Fibroblast of skin of left quadriceps (primary cell): ENCODE measurements around the gene DUS3L.

Source experiments
- DNase-seq, 2 experiments: peaks; one replicate each; pipeline ENCODE4 v3.0.0-alpha.2; 2013; ENCODE audit warnings: low read depth in 2 of 2

The DUS3L gene, protein sequence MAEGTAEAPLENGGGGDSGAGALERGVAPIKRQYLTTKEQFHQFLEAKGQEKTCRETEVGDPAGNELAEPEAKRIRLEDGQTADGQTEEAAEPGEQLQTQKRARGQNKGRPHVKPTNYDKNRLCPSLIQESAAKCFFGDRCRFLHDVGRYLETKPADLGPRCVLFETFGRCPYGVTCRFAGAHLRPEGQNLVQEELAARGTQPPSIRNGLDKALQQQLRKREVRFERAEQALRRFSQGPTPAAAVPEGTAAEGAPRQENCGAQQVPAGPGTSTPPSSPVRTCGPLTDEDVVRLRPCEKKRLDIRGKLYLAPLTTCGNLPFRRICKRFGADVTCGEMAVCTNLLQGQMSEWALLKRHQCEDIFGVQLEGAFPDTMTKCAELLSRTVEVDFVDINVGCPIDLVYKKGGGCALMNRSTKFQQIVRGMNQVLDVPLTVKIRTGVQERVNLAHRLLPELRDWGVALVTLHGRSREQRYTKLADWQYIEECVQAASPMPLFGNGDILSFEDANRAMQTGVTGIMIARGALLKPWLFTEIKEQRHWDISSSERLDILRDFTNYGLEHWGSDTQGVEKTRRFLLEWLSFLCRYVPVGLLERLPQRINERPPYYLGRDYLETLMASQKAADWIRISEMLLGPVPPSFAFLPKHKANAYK

DNA sequence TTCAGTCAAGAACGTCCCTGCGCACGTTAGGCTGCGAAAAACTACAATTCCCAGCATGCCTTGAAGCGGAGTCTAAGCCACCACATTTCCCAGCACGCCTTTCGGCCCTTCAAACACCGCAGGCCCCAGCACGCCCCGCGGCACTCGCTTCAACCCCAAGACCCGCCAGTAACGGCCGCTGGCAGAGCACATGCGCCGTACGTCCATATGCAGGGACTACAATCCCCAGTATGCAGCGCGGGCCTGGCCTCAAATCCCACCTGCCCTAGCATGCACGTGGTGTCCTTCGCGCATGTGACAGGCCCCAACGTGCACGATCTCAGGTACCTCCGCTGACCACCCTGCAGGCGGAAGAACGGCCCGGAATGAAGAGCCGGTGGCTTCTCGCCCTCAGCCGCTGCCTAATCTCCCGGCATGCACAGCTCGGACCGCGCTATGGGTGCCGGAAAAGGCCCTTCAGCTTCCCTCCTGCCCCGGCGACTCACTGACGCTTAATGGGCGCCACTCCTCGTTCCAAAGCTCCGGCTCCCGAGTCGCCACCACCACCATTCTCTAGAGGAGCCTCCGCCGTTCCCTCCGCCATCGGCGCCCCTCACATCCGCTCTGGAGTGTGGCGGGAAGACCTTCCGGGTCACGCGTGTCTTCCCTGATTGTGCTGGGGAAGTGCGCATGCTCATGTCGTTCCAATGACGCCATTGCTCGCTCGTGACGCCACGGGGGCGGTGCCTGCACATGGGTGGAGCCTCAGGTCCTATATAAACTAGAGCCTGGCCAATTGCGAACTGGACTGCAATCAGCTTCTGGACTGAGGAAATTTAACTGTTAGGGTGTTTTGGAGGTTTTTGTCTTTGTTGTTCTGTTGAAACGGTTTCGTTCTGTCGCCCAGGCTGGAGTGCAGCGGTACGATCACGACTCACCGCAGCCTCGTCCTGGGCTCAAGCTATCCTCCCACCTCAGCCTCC lies at the start of gene DUS3L:
DUS3L (minus strand) TSS at position 605 of the 962 bp plus-strand sequence; CDS start at position 583, 22 bp downstream.
- peak; percentile 95 for DNase-seq

DNA sequence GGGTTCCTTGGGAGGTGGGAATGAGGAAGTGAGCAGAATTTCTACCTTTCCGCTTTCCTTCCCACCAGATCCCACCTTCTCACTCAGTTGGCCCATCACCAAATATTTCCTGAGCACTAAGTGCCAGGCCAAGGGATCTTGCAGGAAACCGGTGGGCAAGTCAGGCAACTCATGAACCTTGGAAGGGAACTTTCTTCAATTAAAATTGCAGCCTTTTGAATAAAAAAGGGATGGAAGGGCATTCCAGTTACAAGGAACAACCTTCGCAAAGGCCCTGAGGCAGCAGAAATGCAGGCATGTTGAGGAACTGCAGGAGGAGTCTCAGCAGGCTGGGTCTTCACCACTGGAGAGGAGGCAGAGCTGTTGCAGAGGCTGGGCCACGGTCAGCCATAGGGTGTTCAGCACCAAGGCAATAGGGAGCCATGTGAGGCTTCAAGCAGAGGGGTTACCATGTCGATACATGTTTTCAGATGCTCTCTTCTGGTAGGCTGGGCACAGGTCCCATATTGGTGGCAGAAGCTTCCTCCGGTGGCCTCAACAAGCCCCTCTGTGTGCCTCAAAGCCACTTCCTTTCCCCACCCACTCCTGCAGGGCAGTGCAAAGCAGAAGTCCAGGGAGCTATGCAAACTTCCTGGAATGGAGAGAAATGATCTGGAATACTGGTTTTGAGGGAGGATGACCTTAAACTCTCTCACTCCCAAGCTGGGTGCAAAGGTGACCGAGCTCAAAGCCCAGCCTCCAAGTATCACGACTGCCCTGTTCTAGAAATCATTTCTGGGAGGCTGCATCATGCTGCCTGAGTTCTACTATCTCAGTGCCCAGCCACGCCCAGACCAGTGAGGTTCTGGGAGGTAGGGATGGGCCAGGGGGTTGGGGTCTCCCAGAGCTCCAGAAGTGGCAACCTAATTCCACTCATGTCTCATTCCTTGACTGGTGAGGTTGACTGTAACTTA lies 48.4 kb upstream of the DUS3L start, which contains the start of gene FUT6:
FUT6 (minus strand) TSS at position 638 of the 953 bp plus-strand sequence. CDS start 7,135 bp downstream, outside the sequence.
- DNase-seq = no peak

DNA sequence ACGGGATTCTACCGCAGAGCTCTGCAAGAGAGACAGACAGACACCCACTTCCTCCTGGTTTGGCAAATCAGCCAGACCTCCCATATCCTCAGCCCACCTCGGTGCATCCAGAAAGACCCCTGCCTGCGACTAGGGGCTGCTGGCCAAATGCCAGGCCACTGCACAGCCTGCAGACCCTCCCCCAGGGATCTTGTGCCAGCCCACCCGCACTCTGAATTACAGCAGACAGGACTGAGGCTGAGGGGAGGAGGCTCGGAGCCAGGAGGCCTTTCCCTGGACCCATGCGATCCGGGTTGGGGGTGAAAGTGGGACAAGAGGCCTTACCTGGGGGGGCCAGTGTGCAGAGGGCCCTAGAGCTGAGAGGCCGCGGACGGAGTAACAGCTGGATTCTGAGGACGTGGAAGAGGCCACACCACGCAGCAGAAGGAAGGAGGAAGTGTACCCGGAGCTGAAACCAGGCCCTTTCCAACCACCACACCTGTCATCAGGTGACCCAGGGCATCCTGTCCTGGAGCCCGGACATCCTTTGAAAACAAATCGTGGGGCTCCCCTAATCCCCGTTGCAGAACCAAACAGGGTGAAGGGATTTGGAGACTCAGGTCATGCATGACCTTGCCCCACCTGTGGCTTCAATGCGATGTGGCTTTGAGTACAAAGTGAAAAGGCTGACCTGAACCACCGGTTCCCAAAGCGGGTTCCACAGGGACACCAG lies 47.5 kb upstream of the DUS3L start:
- no peak for DNase-seq

DNA sequence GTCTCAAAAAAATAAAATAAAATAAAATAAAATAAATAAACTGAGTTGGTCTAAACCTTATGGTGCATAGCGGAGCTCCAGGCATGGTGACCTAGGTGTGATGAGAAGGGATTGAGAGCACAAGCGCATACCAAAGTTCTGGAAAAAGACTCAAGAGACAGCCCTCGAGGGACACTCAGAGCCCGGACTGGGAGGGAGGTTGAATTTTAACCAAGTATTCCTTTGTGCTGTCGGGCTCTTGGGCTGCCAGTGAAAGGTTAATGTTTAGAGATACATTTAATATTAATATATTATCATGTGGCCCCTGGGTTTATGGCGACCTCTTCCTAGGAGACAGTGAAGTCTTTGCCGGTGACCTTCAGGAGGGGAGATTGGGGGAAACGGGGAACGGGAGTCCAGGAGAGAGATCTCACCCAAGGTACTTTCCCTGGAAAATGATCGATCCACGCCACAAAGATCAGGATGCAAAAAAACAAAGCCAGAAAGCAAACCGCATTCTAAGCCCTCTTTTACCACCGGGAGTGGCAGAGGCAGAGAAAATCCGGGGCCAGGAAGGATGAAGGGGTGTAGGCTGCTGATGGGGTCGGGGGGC lies 46.9 kb upstream of the DUS3L start:
- DNase-seq = no peak

DNA sequence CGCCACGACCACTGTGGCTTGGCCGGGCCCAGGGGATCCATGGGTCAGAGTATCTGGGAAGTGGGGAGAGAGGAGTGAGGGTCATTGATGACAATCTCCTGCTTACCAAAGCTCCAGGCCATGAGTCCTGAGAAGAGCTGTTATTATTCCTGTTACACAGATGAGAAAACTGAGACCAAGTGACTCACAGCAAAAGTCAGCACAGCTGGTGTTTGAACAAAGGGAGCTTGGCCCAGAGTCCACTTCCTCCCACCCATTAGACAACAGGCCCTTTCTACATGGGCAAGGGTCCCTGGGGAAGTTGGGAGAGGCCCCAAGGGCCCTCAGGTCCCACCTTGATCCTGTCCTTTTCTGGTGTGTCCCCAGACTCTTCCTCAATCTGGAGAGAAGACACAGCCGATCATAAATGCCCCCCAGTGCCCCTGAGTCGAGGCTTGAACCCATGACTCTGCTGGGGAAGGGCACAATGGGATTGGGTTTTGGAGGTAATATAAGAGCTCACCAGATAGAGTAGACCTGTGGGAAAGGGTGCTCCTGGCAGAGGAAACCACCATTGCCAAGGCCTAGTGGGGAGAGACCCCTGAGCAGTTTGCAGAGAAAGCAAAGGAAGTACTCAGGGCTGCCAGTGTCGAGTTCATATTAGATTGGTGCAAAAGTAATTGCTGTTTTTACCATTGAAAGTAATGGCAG lies 41.7 kb upstream of the DUS3L start:
- DNase-seq = no peak

DNA sequence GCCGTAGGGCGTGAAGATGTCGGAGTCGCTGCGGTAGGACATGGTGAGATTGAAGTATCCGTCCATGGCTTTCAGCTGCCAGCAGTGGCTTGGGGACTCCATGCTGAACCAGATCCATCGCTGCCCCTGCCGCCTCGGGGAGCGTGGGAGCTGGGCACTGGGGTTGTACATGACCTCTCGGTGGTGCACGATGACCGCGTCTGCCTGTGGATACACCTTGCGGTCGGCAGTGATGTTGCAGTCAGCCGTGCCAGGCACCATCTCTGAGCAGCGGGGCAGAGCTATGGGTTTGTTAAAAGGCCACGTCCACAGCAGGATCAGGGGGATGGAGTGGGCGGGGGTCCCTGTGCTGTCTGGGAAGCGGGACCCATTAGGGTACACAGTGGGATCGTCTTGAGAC lies 41.1 kb upstream of the DUS3L start:
- DNase-seq = no peak

DNA sequence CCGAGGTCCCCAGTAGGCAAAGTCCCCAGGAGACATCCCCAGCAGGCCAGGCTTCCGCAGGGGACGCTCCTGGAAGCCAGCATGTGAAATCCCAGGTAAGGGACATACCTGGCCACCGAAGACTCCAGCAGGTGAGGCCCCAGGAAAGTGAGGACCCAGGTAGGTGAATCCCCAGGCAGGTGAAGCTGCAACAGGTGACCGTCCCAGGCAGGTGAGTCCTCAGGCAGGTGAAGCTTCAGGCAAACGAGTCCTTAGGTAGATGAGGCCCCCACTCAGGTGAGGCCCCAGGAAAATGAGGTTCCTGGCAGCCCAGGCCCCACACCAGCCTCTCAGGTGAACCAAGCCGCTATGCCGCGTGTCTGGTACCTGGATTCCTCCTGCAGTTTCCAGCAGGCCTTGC lies 40.2 kb upstream of the DUS3L start:
- no peak for DNase-seq

DNA sequence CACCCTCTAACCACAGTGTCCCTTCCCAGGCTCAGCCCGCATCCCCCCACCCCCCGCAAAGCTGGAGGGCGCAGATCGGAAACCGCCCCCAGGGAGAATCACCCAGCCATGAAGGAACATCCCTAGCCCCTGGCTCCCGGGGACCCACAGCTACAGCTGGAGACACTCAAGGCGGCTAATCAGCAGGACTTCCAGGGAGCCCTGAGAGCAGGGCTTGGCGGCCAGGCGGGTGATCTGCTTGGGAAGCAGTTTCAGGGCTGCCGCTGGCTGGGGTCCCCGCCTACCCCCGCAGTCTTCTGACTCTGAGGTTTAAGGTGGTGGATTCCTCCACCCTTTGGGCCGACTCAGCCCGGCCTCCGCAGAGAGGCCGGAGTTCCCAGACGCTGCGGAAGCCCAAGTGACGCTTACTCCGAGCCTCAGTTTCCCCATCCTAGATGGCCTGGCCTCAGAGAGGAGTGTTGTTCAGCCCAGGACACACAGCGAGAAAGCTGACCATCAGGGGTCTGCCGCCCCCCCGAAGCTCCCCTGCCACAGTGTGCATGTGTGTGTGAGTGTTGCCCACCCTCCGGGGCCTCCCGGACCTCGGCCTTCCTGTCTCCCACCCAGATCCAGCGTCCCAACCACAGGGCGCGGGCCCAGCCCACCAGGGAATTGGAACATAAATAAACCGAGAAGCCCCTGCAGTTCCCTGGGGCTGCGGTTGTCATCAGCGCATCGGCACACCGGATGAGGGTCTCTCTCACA lies 38.8 kb upstream of the DUS3L start:
- DNase-seq = no peak

DNA sequence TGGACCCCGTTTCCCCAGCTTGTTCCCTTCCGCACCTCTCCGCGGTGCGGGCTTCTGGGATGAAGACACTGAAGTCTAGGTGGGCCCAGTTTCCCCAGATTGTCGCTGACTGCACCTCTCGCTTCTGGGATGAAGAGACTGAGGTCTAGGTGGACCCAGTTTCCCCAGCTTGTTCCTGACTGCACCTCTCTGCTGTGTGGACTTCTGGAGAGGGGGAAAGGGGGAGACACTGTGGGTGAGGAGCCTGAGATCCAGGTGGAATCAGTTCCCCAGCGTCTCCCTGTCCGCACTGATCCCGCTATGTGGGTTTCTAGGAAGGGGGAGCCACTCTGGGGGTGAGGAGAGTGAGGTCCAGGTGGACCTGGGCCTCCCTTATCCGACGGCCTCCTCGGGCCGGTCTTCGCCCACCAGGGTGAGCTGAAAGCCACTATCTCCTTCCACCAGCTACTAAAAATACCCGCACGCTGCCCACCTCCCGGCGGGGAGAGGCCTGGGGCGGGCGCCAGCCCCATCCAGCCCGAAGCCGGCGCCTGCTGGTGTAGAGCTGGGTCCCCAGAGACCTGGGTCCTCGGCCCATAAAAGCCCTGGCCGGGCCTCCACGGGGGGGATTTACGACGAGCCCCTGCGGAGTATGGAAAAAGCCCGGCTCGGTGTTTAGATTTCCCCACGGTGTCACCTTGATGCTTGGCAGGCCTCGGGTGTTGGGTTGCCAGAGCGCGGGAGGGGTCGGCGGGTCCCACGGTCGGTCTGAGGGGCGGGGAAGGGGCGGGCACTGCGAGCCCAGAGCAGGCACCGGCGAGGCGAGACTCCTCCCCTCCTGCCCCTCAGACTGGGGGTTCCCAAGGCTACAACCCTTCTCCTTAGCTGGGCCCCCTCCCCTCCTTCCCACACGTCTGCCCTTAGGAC lies 38.0 kb upstream of the DUS3L start:
- DNase-seq = peak; percentile 2 to 3

DNA sequence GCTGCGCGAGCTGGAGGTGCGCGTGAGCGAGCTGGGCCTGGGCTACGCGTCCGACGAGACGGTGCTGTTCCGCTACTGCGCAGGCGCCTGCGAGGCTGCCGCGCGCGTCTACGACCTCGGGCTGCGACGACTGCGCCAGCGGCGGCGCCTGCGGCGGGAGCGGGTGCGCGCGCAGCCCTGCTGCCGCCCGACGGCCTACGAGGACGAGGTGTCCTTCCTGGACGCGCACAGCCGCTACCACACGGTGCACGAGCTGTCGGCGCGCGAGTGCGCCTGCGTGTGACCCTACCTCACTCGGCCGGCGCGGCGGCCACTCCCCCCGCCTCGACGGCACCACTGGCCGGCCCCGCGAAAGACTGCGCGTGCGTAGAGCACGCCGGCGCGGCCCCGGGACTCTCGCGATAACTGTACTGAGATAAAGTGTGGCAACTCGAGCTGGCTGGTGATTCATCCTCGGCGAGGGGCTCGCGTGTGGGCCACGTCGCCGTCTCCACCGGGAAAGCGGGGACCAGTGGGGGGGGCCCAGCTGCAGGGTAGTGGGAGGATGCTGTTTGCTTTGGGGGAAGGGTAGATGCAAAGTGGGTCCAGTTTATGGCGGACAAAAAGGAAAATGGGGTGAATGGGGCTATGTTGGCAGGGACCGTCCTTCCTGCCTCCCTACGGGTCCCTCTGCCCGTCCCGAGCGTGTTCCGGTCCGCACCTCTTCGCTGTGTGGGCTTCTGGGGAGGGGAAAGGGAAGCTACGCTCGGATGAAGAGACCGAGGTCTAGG lies 37.1 kb upstream of the DUS3L start:
- DNase-seq = peak; percentile 88 to 91

DNA sequence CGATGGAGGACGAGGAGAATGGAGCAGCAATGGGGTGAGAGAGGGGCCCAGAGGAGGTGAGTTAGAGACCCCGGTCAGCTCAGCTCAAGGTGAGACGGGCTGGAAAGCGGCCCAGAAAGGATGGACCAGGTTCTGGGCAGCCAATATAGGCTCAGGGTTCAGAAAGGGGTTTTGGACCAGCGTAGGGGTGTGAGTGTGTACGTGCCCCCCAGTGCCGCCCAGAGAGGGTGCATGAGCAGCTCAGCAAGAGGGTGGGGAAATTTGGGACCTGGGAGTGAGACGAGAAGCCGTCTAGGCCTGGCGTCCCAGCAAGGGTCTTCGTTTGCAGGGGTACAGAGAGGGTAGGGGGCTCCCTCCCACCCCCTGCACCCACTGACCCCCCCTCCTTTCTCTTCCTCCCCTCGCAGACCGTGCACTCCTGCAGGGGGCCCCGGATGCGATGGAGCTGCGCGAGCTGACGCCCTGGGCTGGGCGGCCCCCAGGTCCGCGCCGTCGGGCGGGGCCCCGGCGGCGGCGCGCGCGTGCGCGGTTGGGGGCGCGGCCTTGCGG lies 36.5 kb upstream of the DUS3L start:
- no peak for DNase-seq

DNA sequence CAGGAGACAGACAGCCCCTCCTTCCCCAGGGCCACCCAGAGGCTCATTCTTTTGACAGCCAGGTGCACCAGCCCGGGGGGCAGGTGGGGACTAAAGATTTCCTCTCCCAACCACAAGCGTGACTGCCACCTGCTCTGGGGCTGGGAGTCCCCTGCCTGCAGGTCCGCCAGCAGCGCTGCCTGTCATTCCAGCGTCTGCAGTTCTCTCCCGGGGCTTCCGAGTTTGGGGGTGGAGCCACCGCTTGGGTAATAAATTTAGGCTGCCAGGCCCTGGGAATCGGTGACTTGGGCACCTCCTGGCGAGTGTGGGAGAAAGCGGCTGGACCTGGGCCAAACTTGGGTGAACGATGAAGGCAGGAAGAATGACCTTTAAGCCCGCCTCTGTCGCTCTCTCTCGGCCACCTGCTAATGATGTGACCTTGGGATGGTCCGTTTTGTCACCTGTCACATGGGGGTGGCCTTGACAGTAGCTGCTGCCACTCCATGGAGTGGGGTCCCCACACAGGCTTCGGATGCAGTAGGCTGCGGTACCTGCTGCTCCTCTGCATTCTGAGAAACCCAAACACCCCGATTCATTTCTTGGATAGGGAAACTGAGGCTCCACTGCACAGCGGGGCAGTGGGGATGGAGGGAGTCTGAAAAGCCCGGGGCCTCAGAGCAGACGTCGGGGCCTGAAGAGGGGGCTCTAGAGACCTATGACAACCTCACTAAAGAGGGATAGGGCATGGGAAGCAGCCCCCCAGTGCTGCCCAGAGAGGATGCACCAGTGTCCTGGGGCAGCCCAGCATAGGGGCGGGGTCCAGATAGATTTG lies 35.8 kb upstream of the DUS3L start:
- no peak for DNase-seq

DNA sequence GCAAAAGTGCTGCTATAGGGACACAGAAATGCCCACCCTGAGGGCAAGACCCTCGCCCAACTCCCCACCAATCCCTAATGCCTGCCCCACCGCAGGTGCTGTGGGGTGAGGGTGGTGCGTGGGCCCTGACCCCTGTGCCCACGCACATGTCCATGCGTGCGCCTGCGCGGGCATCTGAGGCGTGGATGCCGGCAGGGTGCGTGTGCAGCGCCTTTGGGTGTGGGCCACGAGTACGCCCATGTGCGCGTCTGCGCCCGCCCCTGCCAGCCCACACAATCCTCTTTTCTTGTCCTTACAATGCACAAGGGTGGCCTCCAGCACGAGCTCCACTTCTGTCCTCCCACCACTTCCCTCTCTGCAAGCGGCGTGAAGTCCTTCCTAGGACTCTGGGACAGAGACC lies 34.2 kb upstream of the DUS3L start:
- no peak for DNase-seq

DNA sequence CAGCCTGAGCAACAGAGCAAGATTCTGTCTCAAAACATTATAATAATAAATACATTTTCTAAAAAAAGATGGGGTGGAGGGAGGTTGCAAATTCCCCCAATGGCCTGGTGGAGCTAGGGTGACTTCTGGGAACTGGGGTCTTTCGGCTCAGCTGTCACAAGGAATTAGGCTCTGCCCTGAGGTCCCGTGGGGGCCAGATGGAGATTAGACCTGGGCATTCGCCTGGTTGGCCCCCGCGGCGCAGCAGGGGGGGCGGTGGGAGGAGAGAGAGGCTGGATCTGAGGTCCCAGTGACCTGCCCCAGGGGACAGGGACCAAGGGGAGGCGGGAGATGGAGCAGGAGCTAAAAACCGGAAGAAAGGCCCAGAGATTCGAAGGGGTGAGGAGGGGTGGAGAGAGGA lies 33.8 kb upstream of the DUS3L start:
- no peak for DNase-seq

DNA sequence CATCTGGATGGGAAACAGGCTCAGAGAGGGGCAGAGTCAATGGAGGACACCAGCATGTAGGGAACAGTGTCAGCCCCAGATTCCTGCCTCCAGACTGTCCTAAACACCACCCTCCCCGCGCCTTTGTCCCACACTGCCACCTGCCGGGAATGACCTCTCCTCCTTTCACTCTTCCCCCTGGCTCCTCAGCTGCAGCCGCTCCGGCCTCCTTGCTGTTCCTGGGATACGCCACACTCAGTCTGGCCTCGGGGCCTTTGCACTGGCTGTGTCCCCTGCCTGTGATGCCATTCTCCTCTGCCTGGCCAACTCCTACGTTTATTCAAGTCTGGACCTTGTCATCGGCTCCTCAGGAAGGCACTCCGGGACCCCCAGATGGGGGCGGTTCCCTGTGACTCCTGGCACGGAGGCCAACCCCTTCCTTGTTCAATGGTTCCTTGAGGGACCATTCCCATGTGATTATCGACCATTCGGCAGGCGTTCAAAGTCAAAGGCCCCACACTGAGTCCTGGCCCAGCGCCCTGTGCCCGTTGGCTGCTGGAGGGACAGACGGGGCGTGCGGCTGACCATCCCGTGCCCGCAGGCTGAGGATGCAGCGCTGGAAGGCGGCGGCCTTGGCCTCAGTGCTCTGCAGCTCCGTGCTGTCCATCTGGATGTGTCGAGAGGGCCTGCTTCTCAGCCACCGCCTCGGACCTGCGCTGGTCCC lies 32.8 kb upstream of the DUS3L start:
- DNase-seq = no peak
